ENCODE results near the gene TBC1D9B. TPM values are rescaled to one million over a fixed set of nuclear protein-coding genes. Genes with fewer than 3 reads are reported as not detected.
A peak's percentile ranks its signal among the peaks of the same experiment; 100 is the strongest.

TBC1D9B gene
- total RNA-seq, 1 donor from 2014 or later = 138 TPM

- DNase-seq (ENCODE audit: low spot score) = no peak
These were observed 7.8 kb upstream of the TBC1D9B start for GRCh38 chr5:179915406-179915935.

GRCh38 chr5:179914032-179914755, 6.5 kb upstream of the TBC1D9B start:
- peaks cover 5% of the 10 kb centered on the region for H3K36me3 Mint-ChIP-seq (ENCODE audit: low read depth, unreplicated experiment)
- H3K27me3 Mint-ChIP-seq (ENCODE audit: unreplicated experiment) = peaks cover 4% of the 10 kb centered on the region
- no peak for TF ChIP-seq CTCF (IDR thresholded peaks at IDR 0.05; ENCODE audit: unreplicated experiment)
- H3K9me3 Mint-ChIP-seq (ENCODE audit: unreplicated experiment) = no peaks in the 10 kb centered on the region
- no peak for DNase-seq (ENCODE audit: low spot score)
- H3K4me1 Mint-ChIP-seq (ENCODE audit: unreplicated experiment) = peaks cover 44% of the 10 kb centered on the region
- no peak overlapping the region for H3K4me3 Mint-ChIP-seq (ENCODE audit: unreplicated experiment)
- H3K27ac Mint-ChIP-seq (ENCODE audit: unreplicated experiment) = no peak overlapping the region

More at GRCh38 chr5:179915406-179915935, 7.8 kb upstream of the TBC1D9B start:
- Mint-ChIP-seq H3K4me3 (ENCODE audit: unreplicated experiment) (peak overlapping the region; percentile 31), H3K27ac (ENCODE audit: unreplicated experiment) (peak overlapping the region; percentile 30), H3K36me3 (ENCODE audit: low read depth, unreplicated experiment) (peaks cover 5% of the 10 kb centered on the region), H3K27me3 (ENCODE audit: unreplicated experiment) (peaks cover 4% of the 10 kb centered on the region), H3K9me3 (ENCODE audit: unreplicated experiment) (no peaks in the 10 kb centered on the region), H3K4me1 (ENCODE audit: unreplicated experiment) (peaks cover 44% of the 10 kb centered on the region)
- no peak for TF ChIP-seq CTCF (IDR thresholded peaks at IDR 0.05; ENCODE audit: unreplicated experiment)

- H3K4me1 Mint-ChIP-seq (ENCODE audit: unreplicated experiment) = peaks cover 44% of the 10 kb centered on the region
- no peak for DNase-seq (ENCODE audit: low spot score)
- no peak for TF ChIP-seq CTCF (IDR thresholded peaks at IDR 0.05; ENCODE audit: unreplicated experiment)
- peaks cover 2% of the 10 kb centered on the region for H3K27me3 Mint-ChIP-seq (ENCODE audit: unreplicated experiment)
- H3K9me3 Mint-ChIP-seq (ENCODE audit: unreplicated experiment) = no peaks in the 10 kb centered on the region
- H3K36me3 Mint-ChIP-seq (ENCODE audit: low read depth, unreplicated experiment) = peaks cover 5% of the 10 kb centered on the region
- H3K27ac Mint-ChIP-seq (ENCODE audit: unreplicated experiment) = no peak overlapping the region
- H3K4me3 Mint-ChIP-seq (ENCODE audit: unreplicated experiment) = no peak overlapping the region
These were observed 5.8 kb upstream of the TBC1D9B start for GRCh38 chr5:179913461-179913860.

GRCh38 chr5:179912951-179913350, 5.3 kb upstream of the TBC1D9B start:
- H3K4me3 Mint-ChIP-seq (ENCODE audit: unreplicated experiment) = no peak overlapping the region
- peaks cover 2% of the 10 kb centered on the region for H3K27me3 Mint-ChIP-seq (ENCODE audit: unreplicated experiment)
- no peak for TF ChIP-seq CTCF (IDR thresholded peaks at IDR 0.05; ENCODE audit: unreplicated experiment)
- no peaks in the 10 kb centered on the region for H3K9me3 Mint-ChIP-seq (ENCODE audit: unreplicated experiment)
- peak overlapping the region; percentile 61 for H3K27ac Mint-ChIP-seq (ENCODE audit: unreplicated experiment)
- peaks cover 5% of the 10 kb centered on the region for H3K36me3 Mint-ChIP-seq (ENCODE audit: low read depth, unreplicated experiment)
- H3K4me1 Mint-ChIP-seq (ENCODE audit: unreplicated experiment) = peaks cover 41% of the 10 kb centered on the region
- DNase-seq (ENCODE audit: low spot score) = no peak

- Mint-ChIP-seq H3K36me3 (ENCODE audit: low read depth, unreplicated experiment) (peaks cover 5% of the 10 kb centered on the region), H3K27me3 (ENCODE audit: unreplicated experiment) (peaks cover 2% of the 10 kb centered on the region), H3K27ac (ENCODE audit: unreplicated experiment) (peak overlapping the region; percentile 61), H3K4me3 (ENCODE audit: unreplicated experiment) (no peak overlapping the region), H3K9me3 (ENCODE audit: unreplicated experiment) (no peaks in the 10 kb centered on the region), H3K4me1 (ENCODE audit: unreplicated experiment) (peaks cover 35% of the 10 kb centered on the region)
- no peak for TF ChIP-seq CTCF (IDR thresholded peaks at IDR 0.05; ENCODE audit: unreplicated experiment)
- no peak for DNase-seq (ENCODE audit: low spot score)
These were observed 4.7 kb upstream of the TBC1D9B start for GRCh38 chr5:179912386-179912785.
